K562 (cell line): ENCODE measurements around the gene KRTAP10-11. TPM values are rescaled to one million over a fixed set of nuclear protein-coding genes. Genes with fewer than 3 reads are reported as not detected.

Experiments used
- ATAC-seq: fragments of 200-7000 bp; cut with Tn5 transposase; 3 replicates; pipeline ENCODE4 v1.9.1; 2020; ENCODE audit warnings: moderate library complexity
- BruUV-seq: library from RNA; stranded (reverse); fragments of 400-500 nt; replicated peaks from 2 replicates; lab custom pipeline; 2021; lab: Mats Ljungman, UMichigan
- CTCF ChIA-PET: fragments of 300-600 bp; formaldehyde crosslinking; extraction: SDS; loops from one replicate; lab custom pipeline; 2021; ENCODE audit warnings: low intra/inter-chr PET ratio; lab: Yijun Ruan, JAX
- POLR2A ChIA-PET: fragments of 300-600, 350-650 bp; sonication (Branson Sonifier 250); formaldehyde crosslinking; extraction: SDS; loops from one replicate; lab custom pipeline; 2021; ENCODE audit warnings: antibody characterized with exemption, inconsistent platforms; lab: Yijun Ruan, JAX
- DNase-seq, 4 experiments: peaks; one replicate each; pipeline versions ENCODE4 v3.0.0 to v3.0.0-alpha.2; 2011 to 2018; ENCODE audit warnings: low spot score in 3 of 4, mixed read lengths in 3 of 4; ENCODE audit errors: extremely low read depth in 1 of 4
- FAIRE-seq: peaks from 2 replicates; lab custom pipeline; 2011; peaks lifted over from hg19 to GRCh38; lab: Jason Lieb, UNC
- H2AFZ ChIP-seq: 2 replicates; pipeline ENCODE4 v1.6.0; 2011; ENCODE audit warnings: low read depth, low read length, control low read depth, inconsistent platforms
- H3K27ac ChIP-seq: fragments of 200-600 bp; 3 replicates; pipeline ENCODE4 v1.8.0; 2011; ENCODE audit warnings: low read depth, mild to moderate bottlenecking, control low read depth, inconsistent platforms, low read length, moderate library complexity, mixed read lengths; ENCODE audit errors: extremely low read depth
- H3K27me3 ChIP-seq, 2 experiments: fragments of 300-600 bp in 1 of 2; 2 replicates in 1 of 2; 3 replicates in 1 of 2; pipeline versions ENCODE4 v1.6.0 to v1.8.0; 2011; ENCODE audit warnings: inconsistent platforms in 2 of 2, low read length in 2 of 2, mild to moderate bottlenecking in 1 of 2, mixed read lengths in 1 of 2, moderate library complexity in 1 of 2; ENCODE audit not compliant: control insufficient read depth in 2 of 2, insufficient read depth in 2 of 2
- H3K36me3 ChIP-seq: fragments of 300-600 bp; 3 replicates; pipeline ENCODE4 v1.8.0; 2011; ENCODE audit warnings: mild to moderate bottlenecking, low read length, inconsistent platforms; ENCODE audit not compliant: control insufficient read depth, insufficient read depth
- H3K4me1 ChIP-seq, 2 experiments: fragments of 200-600 bp in 1 of 2; replicated peaks in 1 of 2; 2 replicates in 1 of 2; 3 replicates in 1 of 2; pipeline versions ENCODE4 v1.5.1 to v1.8.0; 2011; ENCODE audit warnings: inconsistent platforms in 2 of 2, low read length in 2 of 2, mild to moderate bottlenecking in 1 of 2, mixed read lengths in 1 of 2, moderate library complexity in 1 of 2; ENCODE audit not compliant: control insufficient read depth in 2 of 2, insufficient read depth in 2 of 2
- H3K4me2 ChIP-seq: 2 replicates; pipeline ENCODE4 v1.6.1; 2011; ENCODE audit warnings: low read length, control low read depth, inconsistent platforms, mixed read lengths; ENCODE audit not compliant: insufficient read depth
- H3K4me3 ChIP-seq: fragments of 200-600 bp; sonication (generic), shearing (Covaris generic); 2 replicates; pipeline ENCODE4 v1.5.1; 2016; ENCODE audit warnings: control low read depth, inconsistent platforms
- H3K79me2 ChIP-seq: fragments of 200-600 bp; 3 replicates; pipeline ENCODE4 v1.8.0; 2011; ENCODE audit warnings: low read length, inconsistent platforms; ENCODE audit not compliant: control insufficient read depth, insufficient read depth
- H3K9ac ChIP-seq, 2 experiments: 2 replicates each; pipeline versions ENCODE4 v1.6.0 to v1.6.1; 2011; ENCODE audit warnings: low read depth in 2 of 2, low read length in 2 of 2, control low read depth in 1 of 2, inconsistent platforms in 1 of 2, mild to moderate bottlenecking in 1 of 2, mixed read lengths in 1 of 2; ENCODE audit not compliant: insufficient read depth in 1 of 2
- H3K9me1 ChIP-seq: one replicate; pipeline ENCODE4 v1.6.0; 2011; ENCODE audit warnings: inconsistent platforms, mild to moderate bottlenecking, low read length, moderate library complexity; ENCODE audit not compliant: control insufficient read depth, insufficient read depth
- H3K9me3 ChIP-seq: replicated peaks from 2 replicates; pipeline ENCODE4 v1.5.1; 2011; ENCODE audit warnings: low read depth, low read length, inconsistent platforms; ENCODE audit not compliant: control insufficient read depth, insufficient read depth
- H4K20me1 ChIP-seq: replicated peaks from 2 replicates; pipeline ENCODE4 v1.6.1; 2011; ENCODE audit warnings: low read length, inconsistent platforms, mixed read lengths; ENCODE audit not compliant: control insufficient read depth, insufficient read depth
- CBFA2T3 ChIP-seq: fragments of 450-650 bp; IDR thresholded peaks from 2 replicates; pipeline ENCODE4 v1.6.1; 2017
- CEBPB ChIP-seq: fragments of 450-650 bp; IDR thresholded peaks from 2 replicates; pipeline ENCODE4 v1.6.1; 2016; ENCODE audit warnings: missing genetic modification characterization, missing compliant biosample characterization
- NFIC ChIP-seq: fragments of 450-650 bp; IDR thresholded peaks from 2 replicates; pipeline ENCODE4 v1.6.1; 2017; ENCODE audit warnings: mild to moderate bottlenecking, inconsistent platforms
- NR4A1 ChIP-seq, 2 experiments: fragments of 250-450 bp in 1 of 2; fragments of 450-650 bp in 1 of 2; sonication (Bioruptor Pico) in 1 of 2; IDR thresholded peaks; 2 replicates each; pipeline versions ENCODE4 v1.4.0 to v1.6.1; 2016 to 2020; ENCODE audit warnings: mild to moderate bottlenecking in 2 of 2, missing compliant biosample characterization in 1 of 2, missing genetic modification characterization in 1 of 2, moderate library complexity in 1 of 2
- SREBF1 ChIP-seq: fragments of 150-350 bp; IDR thresholded peaks from 2 replicates; pipeline ENCODE4 v1.6.1; 2014; ENCODE audit warnings: antibody characterized with exemption, low read depth, low read length, borderline replicate concordance
- TFE3 ChIP-seq: fragments of 450-650 bp; formaldehyde crosslinking; IDR thresholded peaks from 2 replicates; pipeline ENCODE4 v1.4.0; 2020; ENCODE audit warnings: mild to moderate bottlenecking, mixed read lengths
- USF1 ChIP-seq: sonication (generic); formaldehyde crosslinking; IDR thresholded peaks from 2 replicates; pipeline ENCODE4 v1.9.0; 2022; ENCODE audit warnings: mild to moderate bottlenecking, missing genetic modification reagents
- ZNF12 ChIP-seq: sonication (generic); formaldehyde crosslinking; IDR thresholded peaks from 2 replicates; pipeline ENCODE4 v1.4.0; 2020; ENCODE audit warnings: mild to moderate bottlenecking, missing genetic modification reagents
- WGBS: fragments of 100-300 bp; shearing (Covaris generic); methylation state at CpG from one replicate; pipeline ENCODE4 v1.1.6; 2016; ENCODE audit warnings: low coverage, mixed read lengths; ENCODE audit not compliant: insufficient coverage; ENCODE audit errors: missing lambda C conversion rate; 5-methylcytosine and 5-hydroxymethylcytosine counted together
- in situ Hi-C: fragments of 300-500 bp; cut with MboI; formaldehyde crosslinking; loops from 4 replicates; pipeline ENCODE4 v1.15.0; 2018; ENCODE audit warnings: inconsistent platforms, mixed read lengths
- intact Hi-C: fragments of 100-400 bp; cut with micrococcal nuclease; formaldehyde crosslinking; loops from 2 replicates; pipeline ENCODE4 v1.14.2; 2022
- polyA plus RNA-seq, 8 experiments: library from polyadenylated mRNA; depleted of rRNA in 4 of 8; stranded (reverse) in 5 of 8; unstranded in 3 of 8; fragments of >200 nt; fragmentation: Nextera tagmentation in 2 of 8; fragmentation: Illumina TruSeq in 1 of 8; extraction: Ambion mirVana in 2 of 8; extraction: Trizol in 1 of 8; gene quantifications; 2 replicates each; pipeline versions ENCODE4 v1.2.1 to v1.2.3, GENCODE V29; 2011 to 2014; ENCODE audit warnings: inconsistent platforms in 1 of 8, missing spikeins in 1 of 8
- total RNA-seq, 7 experiments: library from RNA; depleted of rRNA in 6 of 7; stranded (reverse); fragments of >200 nt in 6 of 7; fragmentation: Illumina TruSeq in 2 of 7; extraction: Trizol in 2 of 7; gene quantifications; 2 replicates each; pipeline versions ENCODE4 v1.2.1 to v1.2.3, GENCODE V29; 2011 to 2021; ENCODE audit warnings: low replicate concordance in 1 of 7

KRTAP10-11 gene
- total and polyA plus RNA-seq, 9 of the 15 experiments (the other 6 are each of a cell fraction or from before 2014, with no cell fraction given), result not detected

- TF ChIP-seq ZNF12, result no peak
- no peak for TF ChIP-seq SREBF1
- TF ChIP-seq USF1 (CRISPR knock-in tag), result no peak
- TF ChIP-seq NR4A1 (CRISPR knock-in tag; IDR thresholded peaks at IDR 0.05), result no peak
- no peak for TF ChIP-seq NR4A1 (tag; IDR thresholded peaks at IDR 0.05)
- no peak for TF ChIP-seq TFE3 (CRISPR knock-in tag)
- TF ChIP-seq NFIC, result no peak
- no peak for TF ChIP-seq CBFA2T3
These were observed 30.7 kb upstream of the KRTAP10-11 start (continued) for GRCh38 chr21:44615466-44615865.

- ChIA-PET CTCF (no interaction called here), POLR2A (interaction anchor here (0.6 to 0.8 kb wide), 2 partner anchors 12 to 230 kb away, joined by 3 read pairs; no protein-coding TSS in a partner anchor)
- TF ChIP-seq CEBPB (tag), result no peak
- Histone ChIP-seq H3K4me1 (peaks cover 0 to 10% of the 10 kb centered on the region in 2 experiments; a peak in 2 of 5 replicates), H3K27me3 (peaks cover 14 to 44% of the 10 kb centered on the region in 2 experiments; a peak in 4 of 5 replicates), H3K4me2 (no peak overlapping the region), H3K36me3 (no peaks in the 10 kb centered on the region), H3K4me3 (no peak overlapping the region), H3K27ac (no peak overlapping the region), H3K79me2 (no peaks in the 10 kb centered on the region), H3K9me1 (peaks cover 3% of the 10 kb centered on the region), H3K9ac (no peak overlapping the region), H3K9me3 (no peaks in the 10 kb centered on the region; the same call in 1 of the 2 replicates), H4K20me1 (no peaks in the 10 kb centered on the region), H2AFZ (no peak overlapping the region)
- no TSS peak for BruUV-seq
- in situ Hi-C loops, result no loop called here
- under 1% methylated on average over 17 of the region's 17 CpGs for WGBS
- intact Hi-C loops, result no loop called here
- no peak for FAIRE-seq
- no peak for ATAC-seq
- no peak for DNase-seq
These were observed 30.2 kb upstream of the KRTAP10-11 start for GRCh38 chr21:44615911-44616590.
